Fibroblast of pulmonary artery (primary cell): ENCODE results near the gene FZD10.

ENCODE experiments used
- DNase-seq: peaks from one replicate; pipeline ENCODE4 v3.0.0-alpha.2; 2010; ENCODE audit warnings: low read depth
- H3K4me3 ChIP-seq: replicated peaks from 2 replicates; pipeline ENCODE4 v1.5.1; 2011; ENCODE audit warnings: low read depth, mild to moderate bottlenecking, control low read depth, low read length, moderate library complexity
- CTCF ChIP-seq: IDR thresholded peaks from 2 replicates; pipeline ENCODE4 v1.5.1; 2011; ENCODE audit warnings: mild to moderate bottlenecking, control low read depth, low read length, inconsistent platforms; ENCODE audit errors: missing control alignments

Gene FZD10

GRCh38 chr12:130160711-130161231, 1.5 kb upstream of the FZD10 start:
- H3K4me3 ChIP-seq: no peak overlapping the region
- no peak for DNase-seq
- TF ChIP-seq CTCF: no peak

DNA sequence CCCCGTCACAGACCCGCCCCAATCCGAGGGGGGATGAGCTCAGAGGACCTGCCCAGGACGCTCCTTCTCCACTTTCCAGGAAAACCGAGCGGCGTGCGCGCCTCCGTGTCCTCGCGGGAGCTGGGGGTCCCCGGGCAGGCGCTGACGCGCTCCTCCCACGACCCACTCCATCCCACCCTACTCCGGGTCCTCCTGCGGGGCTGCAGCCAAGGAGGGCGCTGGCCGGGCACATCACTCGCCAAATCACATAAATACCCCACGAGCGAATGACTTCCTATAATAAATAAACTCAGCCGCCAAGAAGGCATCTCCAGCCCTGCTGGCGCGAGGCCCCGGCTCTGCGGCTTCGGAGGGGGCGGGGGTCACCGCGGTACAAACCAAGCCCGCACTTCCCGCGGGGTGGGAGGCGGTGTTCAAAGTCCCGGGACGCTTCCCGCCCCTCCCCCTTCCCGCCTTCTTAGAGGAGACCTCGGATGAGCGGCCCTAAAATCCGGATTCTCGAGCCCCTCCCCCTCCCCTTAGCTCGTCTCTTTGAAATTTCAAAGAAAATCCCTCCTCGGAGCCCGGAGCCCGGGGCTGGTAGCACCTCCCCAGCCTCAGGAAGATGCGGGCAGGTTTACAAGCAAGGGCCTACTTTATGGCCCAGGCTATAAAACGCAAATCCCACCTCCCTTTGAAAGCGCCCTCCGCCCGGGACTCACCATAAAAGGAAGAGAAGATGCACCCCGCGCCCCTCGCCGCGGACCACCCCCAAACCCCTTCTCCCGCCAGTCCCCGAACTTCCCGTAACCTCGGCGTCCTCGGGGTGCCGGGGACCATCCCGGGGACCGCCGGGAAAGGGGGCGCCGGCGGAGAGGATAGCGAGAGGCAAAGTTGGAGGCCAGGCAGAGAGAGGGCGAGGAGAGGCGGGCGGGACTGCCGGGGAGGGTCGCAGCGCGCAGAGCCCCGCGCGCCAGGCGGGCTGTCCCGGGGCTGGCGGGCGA, 712 bp upstream of the FZD10 start:
- TF ChIP-seq CTCF: no peak
- no peak overlapping the region for H3K4me3 ChIP-seq
- no peak for DNase-seq

GRCh38 chr12:130162745-130163460, 639 bp downstream of the FZD10 start:
- no peak overlapping the region for H3K4me3 ChIP-seq
- no peak for TF ChIP-seq CTCF
- DNase-seq: no peak

- TF ChIP-seq CTCF: no peak
- DNase-seq: no peak
- H3K4me3 ChIP-seq: no peak overlapping the region
These were observed 1.4 kb downstream of the FZD10 start for GRCh38 chr12:130163461-130164215.

DNA sequence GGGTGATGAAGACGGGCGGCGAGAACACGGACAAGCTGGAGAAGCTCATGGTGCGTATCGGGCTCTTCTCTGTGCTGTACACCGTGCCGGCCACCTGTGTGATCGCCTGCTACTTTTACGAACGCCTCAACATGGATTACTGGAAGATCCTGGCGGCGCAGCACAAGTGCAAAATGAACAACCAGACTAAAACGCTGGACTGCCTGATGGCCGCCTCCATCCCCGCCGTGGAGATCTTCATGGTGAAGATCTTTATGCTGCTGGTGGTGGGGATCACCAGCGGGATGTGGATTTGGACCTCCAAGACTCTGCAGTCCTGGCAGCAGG, 1.9 kb downstream of the FZD10 start:
- DNase-seq: no peak

More for the DNA sequence above, 1.9 kb downstream of the FZD10 start:
- TF ChIP-seq CTCF: no peak
- no peak overlapping the region for H3K4me3 ChIP-seq
